Neural cell (in vitro differentiated cells): ENCODE data around the gene RHPN2. TPM values are rescaled to one million over a fixed set of nuclear protein-coding genes. Genes with fewer than 3 reads are reported as not detected.

Experiments used
- H2AFZ ChIP-seq: fragments of 200-600, 300-800 bp; sonication (generic), shearing (Covaris generic); 2 replicates; pipeline ENCODE4 v1.6.0; 2014; ENCODE audit warnings: low read depth, mild to moderate bottlenecking, antibody characterized with exemption, low read length, moderate library complexity
- H3F3A ChIP-seq: fragments of 200-600 bp; shearing (Covaris generic); 2 replicates; pipeline ENCODE4 v1.6.1; 2016; ENCODE audit warnings: mild to moderate bottlenecking, moderate library complexity, mixed read lengths, antibody characterized with exemption, low read length; ENCODE audit not compliant: insufficient read depth, poor library complexity, severe bottlenecking
- H3K27ac ChIP-seq: fragments of 200-600, 300-800 bp; sonication (generic), shearing (Covaris generic); 2 replicates; pipeline ENCODE4 v1.5.1; 2014; ENCODE audit warnings: mild to moderate bottlenecking, low read length, moderate library complexity
- H3K27me3 ChIP-seq: fragments of 300-800, 200-600 bp; sonication (generic), shearing (Covaris generic); 2 replicates; pipeline ENCODE4 v1.6.0; 2014; ENCODE audit warnings: mild to moderate bottlenecking, low read depth, low read length, moderate library complexity; ENCODE audit not compliant: insufficient read depth
- H3K36me3 ChIP-seq: fragments of 300-800, 200-600 bp; sonication (generic), shearing (Covaris generic); 2 replicates; pipeline ENCODE4 v1.5.1; 2014; ENCODE audit warnings: mild to moderate bottlenecking, antibody characterized with exemption, low read length, moderate library complexity; ENCODE audit not compliant: insufficient read depth
- H3K4me2 ChIP-seq: fragments of 300-800, 200-600 bp; sonication (generic), shearing (Covaris generic); 2 replicates; pipeline ENCODE4 v1.6.0; 2014; ENCODE audit warnings: mild to moderate bottlenecking, low read length
- H3K4me3 ChIP-seq: fragments of 300-800, 200-600 bp; sonication (generic), shearing (Covaris generic); 2 replicates; pipeline ENCODE4 v1.5.1; 2014; ENCODE audit warnings: mild to moderate bottlenecking, low read length, moderate library complexity
- H3K79me2 ChIP-seq: fragments of 200-600 bp; shearing (Covaris generic); replicated peaks from 2 replicates; pipeline ENCODE4 v1.6.0; 2014; ENCODE audit warnings: mild to moderate bottlenecking, low read length, moderate library complexity; ENCODE audit not compliant: insufficient read depth
- H3K9ac ChIP-seq: fragments of 300-800, 200-600 bp; sonication (generic), shearing (Covaris generic); 2 replicates; pipeline ENCODE4 v1.6.1; 2016; ENCODE audit warnings: mild to moderate bottlenecking, low read length, mixed read lengths
- H3K9me2 ChIP-seq: fragments of 200-600 bp; shearing (Covaris generic); 2 replicates; pipeline ENCODE4 v1.6.1; 2016; ENCODE audit warnings: mild to moderate bottlenecking, low read length, mixed read lengths; ENCODE audit not compliant: insufficient read depth
- H3K9me3 ChIP-seq: fragments of 200-600, 300-800 bp; sonication (generic), shearing (Covaris generic); 2 replicates; pipeline ENCODE4 v1.6.1; 2016; ENCODE audit warnings: mild to moderate bottlenecking, mixed run types, low read length, moderate library complexity, mixed read lengths
- H4K20me1 ChIP-seq: fragments of 200-600 bp; shearing (Covaris generic); 2 replicates; pipeline ENCODE4 v1.6.1; 2016; ENCODE audit warnings: mild to moderate bottlenecking, mixed run types; ENCODE audit not compliant: insufficient read depth
- CTCF ChIP-seq: fragments of 450-650 bp; IDR thresholded peaks from 2 replicates; pipeline ENCODE4 v1.5.1; 2014; ENCODE audit warnings: antibody characterized with exemption, mild to moderate bottlenecking, moderate library complexity; ENCODE audit not compliant: poor library complexity, severe bottlenecking
- EP300 ChIP-seq: fragments of 450-650 bp; conservative IDR thresholded peaks from 2 replicates; pipeline ENCODE4 v1.6.1; 2014; ENCODE audit warnings: antibody characterized with exemption, mild to moderate bottlenecking, moderate library complexity; ENCODE audit not compliant: poor library complexity, severe bottlenecking
- EZH2 ChIP-seq: fragments of 200-600, 300-800 bp; shearing (Covaris generic), sonication (generic); IDR thresholded peaks from 2 replicates; pipeline ENCODE4 v1.6.1; 2014; ENCODE audit warnings: antibody characterized with exemption, low read length, borderline replicate concordance, mild to moderate bottlenecking; ENCODE audit not compliant: insufficient read depth, poor library complexity, severe bottlenecking
- MXI1 ChIP-seq: fragments of 450-650 bp; conservative IDR thresholded peaks from 2 replicates; pipeline ENCODE4 v1.6.1; 2014; ENCODE audit warnings: antibody characterized with exemption, mild to moderate bottlenecking; ENCODE audit not compliant: poor library complexity, severe bottlenecking
- POLR2AphosphoS5 ChIP-seq: IDR thresholded peaks from 2 replicates; pipeline ENCODE4 v1.6.1; 2012
- RAD21 ChIP-seq: fragments of 450-650 bp; conservative IDR thresholded peaks from 2 replicates; pipeline ENCODE4 v1.6.1; 2014; ENCODE audit warnings: antibody characterized with exemption, mild to moderate bottlenecking, moderate library complexity
- REST ChIP-seq: IDR thresholded peaks from 2 replicates; pipeline ENCODE4 v1.6.1; 2012; ENCODE audit warnings: borderline replicate concordance
- SMC3 ChIP-seq: fragments of 450-650 bp; conservative IDR thresholded peaks from 2 replicates; pipeline ENCODE4 v1.6.1; 2014; ENCODE audit warnings: antibody characterized with exemption, mild to moderate bottlenecking, moderate library complexity; ENCODE audit not compliant: poor library complexity
- TAF1 ChIP-seq: IDR thresholded peaks from 2 replicates; pipeline ENCODE4 v1.6.1; 2012; ENCODE audit warnings: low read depth
- polyA plus RNA-seq: library from polyadenylated mRNA; depleted of rRNA; stranded (reverse); fragments of >200 nt; gene quantifications from 2 replicates; pipeline ENCODE4 v1.2.3, GENCODE V29; 2014

The RHPN2 gene
- polyA plus RNA-seq, 1 donor from 2014 or later, result 1.5 TPM

GRCh38 chr19:32935629-32936028 is 129.1 kb downstream of the RHPN2 start:
- Histone ChIP-seq H3K9me2 (no peaks in the 10 kb centered on the region), H2AFZ (no peak overlapping the region), H3F3A (no peaks in the 10 kb centered on the region), H3K9me3 (no peaks in the 10 kb centered on the region), H3K27ac (no peak overlapping the region), H3K4me2 (no peak overlapping the region), H3K4me3 (no peak overlapping the region), H3K36me3 (peaks cover 4% of the 10 kb centered on the region), H4K20me1 (no peaks in the 10 kb centered on the region), H3K79me2 (no peaks in the 10 kb centered on the region), H3K27me3 (no peaks in the 10 kb centered on the region), H3K9ac (no peak overlapping the region)
- TF ChIP-seq TAF1, result no peak
- no peak for TF ChIP-seq MXI1
- TF ChIP-seq SMC3, result no peak
- no peak for TF ChIP-seq RAD21
- no peak for TF ChIP-seq REST
- TF ChIP-seq CTCF, result no peak
- no peak for TF ChIP-seq EP300
- no peak for TF ChIP-seq EZH2
- no peak for TF ChIP-seq POLR2AphosphoS5

GRCh38 chr19:32933571-32933970 is 131.1 kb downstream of the RHPN2 start:
- no peak overlapping the region for H3K4me2 ChIP-seq
- H2AFZ ChIP-seq, result no peak overlapping the region
- H3K27me3 ChIP-seq, result no peaks in the 10 kb centered on the region
- no peaks in the 10 kb centered on the region for H4K20me1 ChIP-seq
- H3K36me3 ChIP-seq, result peaks cover 9% of the 10 kb centered on the region
- no peak overlapping the region for H3K9ac ChIP-seq
- H3K79me2 ChIP-seq, result no peaks in the 10 kb centered on the region
- H3K27ac ChIP-seq, result no peak overlapping the region
- H3K9me3 ChIP-seq, result no peaks in the 10 kb centered on the region
- no peak overlapping the region for H3K4me3 ChIP-seq
- no peaks in the 10 kb centered on the region for H3F3A ChIP-seq
- H3K9me2 ChIP-seq, result no peaks in the 10 kb centered on the region
- TF ChIP-seq SMC3 (no peak), EP300 (no peak), EZH2 (no peak), TAF1 (no peak), REST (no peak), RAD21 (no peak), CTCF (no peak), MXI1 (no peak), POLR2AphosphoS5 (no peak)
